ENCODE data around the gene CRYL1.

The CRYL1 gene, protein sequence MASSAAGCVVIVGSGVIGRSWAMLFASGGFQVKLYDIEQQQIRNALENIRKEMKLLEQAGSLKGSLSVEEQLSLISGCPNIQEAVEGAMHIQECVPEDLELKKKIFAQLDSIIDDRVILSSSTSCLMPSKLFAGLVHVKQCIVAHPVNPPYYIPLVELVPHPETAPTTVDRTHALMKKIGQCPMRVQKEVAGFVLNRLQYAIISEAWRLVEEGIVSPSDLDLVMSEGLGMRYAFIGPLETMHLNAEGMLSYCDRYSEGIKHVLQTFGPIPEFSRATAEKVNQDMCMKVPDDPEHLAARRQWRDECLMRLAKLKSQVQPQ

DNA sequence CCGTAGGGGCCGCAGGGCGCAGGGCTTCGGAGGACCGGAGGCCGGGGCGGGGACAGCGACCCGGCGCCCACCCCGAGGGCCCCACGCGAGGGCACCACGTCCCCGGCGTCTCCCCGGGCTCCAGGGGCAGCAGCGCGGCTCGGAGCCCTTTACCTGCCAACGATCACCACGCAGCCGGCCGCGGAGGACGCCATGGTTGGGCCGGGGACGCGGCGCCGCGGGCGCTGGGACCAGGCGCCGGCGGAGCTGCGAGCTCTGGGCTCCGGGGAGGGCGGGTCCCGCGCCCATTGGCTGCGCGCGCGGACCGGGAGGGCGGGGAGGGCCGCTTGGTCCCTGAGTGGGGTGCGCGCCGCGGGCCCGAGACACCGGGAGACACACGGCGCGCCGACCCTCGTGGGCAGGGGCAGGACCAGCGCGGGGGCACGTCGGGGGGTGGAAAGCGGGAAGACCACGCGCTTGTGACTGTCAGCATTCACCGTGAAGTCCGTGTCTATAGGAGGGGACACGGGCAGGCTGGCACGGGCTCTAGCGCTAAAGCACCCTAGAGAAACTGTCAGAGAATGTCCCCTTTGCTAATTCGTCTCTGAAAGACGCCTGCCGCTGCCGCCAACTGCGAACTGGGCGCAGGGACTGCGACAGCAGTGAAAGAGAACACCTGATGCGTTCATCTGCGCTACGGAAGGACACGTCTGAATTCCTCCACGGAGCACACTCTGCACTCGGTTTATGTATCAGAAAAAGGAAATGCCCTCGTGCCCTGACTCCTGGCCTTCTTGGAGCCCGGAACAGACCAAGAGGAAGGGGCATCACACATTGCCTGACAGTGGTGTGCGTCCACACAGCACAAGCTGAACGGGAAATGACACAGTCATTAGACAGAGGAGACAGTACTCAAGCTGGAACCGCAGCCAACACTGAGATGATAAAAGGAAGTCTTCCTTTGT, at the start of gene CRYL1:
CRYL1 (minus strand) TSS at position 257 of the 944 bp plus-strand sequence; CDS start at position 194, 63 bp downstream.
- Histone ChIP-seq H3K4me3 (ENCODE audit: low read length) (peak within 1 kb of the TSS; percentile 72), H3K79me2 (ENCODE audit: control insufficient read depth, low read length) (no peaks in the 10 kb centered on the region), H3K4me2 (ENCODE audit: low read length) (peak within 1 kb of the TSS; percentile 78), H3K36me3 (ENCODE audit: control insufficient read depth, low read length) (no peaks in the 10 kb centered on the region), H4K20me1 (ENCODE audit: control insufficient read depth, insufficient read depth, low read depth, low read length) (no peaks in the 10 kb centered on the region), H3K27me3 (ENCODE audit: control insufficient read depth, low read length) (peaks cover 23% of the 10 kb centered on the region), H3K9me3 (ENCODE audit: control insufficient read depth, insufficient read depth, low read length) (no peaks in the 10 kb centered on the region), H3K4me1 (ENCODE audit: control insufficient read depth, low read length) (peaks cover 10% of the 10 kb centered on the region), H3F3A (ENCODE audit: control insufficient read depth, insufficient read depth) (no peaks in the 10 kb centered on the region), H3K9me2 (replicated peaks; ENCODE audit: control insufficient read depth, low read length) (no peaks in the 10 kb centered on the region), H3K27ac (ENCODE audit: low read depth, low read length) (no peak within 1 kb of the TSS)
- TF ChIP-seq, protein P1, sequence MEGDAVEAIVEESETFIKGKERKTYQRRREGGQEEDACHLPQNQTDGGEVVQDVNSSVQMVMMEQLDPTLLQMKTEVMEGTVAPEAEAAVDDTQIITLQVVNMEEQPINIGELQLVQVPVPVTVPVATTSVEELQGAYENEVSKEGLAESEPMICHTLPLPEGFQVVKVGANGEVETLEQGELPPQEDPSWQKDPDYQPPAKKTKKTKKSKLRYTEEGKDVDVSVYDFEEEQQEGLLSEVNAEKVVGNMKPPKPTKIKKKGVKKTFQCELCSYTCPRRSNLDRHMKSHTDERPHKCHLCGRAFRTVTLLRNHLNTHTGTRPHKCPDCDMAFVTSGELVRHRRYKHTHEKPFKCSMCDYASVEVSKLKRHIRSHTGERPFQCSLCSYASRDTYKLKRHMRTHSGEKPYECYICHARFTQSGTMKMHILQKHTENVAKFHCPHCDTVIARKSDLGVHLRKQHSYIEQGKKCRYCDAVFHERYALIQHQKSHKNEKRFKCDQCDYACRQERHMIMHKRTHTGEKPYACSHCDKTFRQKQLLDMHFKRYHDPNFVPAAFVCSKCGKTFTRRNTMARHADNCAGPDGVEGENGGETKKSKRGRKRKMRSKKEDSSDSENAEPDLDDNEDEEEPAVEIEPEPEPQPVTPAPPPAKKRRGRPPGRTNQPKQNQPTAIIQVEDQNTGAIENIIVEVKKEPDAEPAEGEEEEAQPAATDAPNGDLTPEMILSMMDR (IDR thresholded peaks at IDR 0.05; ENCODE audit: low read depth, low read length, poor library complexity, severe bottlenecking), result no peak
- no peak for TF ChIP-seq EZH2phosphoT487 (IDR thresholded peaks at IDR 0.05; ENCODE audit: borderline replicate concordance, low read length)

DNA sequence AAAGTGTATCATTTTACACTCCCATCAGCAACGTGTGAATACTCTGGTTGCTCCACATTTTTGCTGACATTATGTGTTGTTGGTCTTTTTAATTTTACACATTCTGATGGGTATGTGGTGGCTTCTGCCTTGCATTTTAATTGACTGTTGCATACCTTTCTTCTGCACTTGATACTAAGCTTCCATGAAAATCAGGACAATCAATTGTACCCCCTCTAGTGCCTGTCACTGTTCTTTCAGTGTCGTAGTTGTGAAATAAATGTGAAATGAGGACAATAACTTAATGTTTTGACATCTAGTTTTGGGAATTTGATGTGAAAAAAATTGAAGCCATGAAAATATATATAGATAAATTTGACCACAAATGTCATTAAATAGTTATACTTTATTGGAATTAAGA, 48.0 kb upstream of the CRYL1 start:
- 0 out of 2 replicates have a peak, but pooled peaks cover 2% of the 10 kb centered on the region for H3F3A ChIP-seq (ENCODE audit: control insufficient read depth, insufficient read depth)
- H3K4me2 ChIP-seq (ENCODE audit: low read length), result no peak overlapping the region
- TF ChIP-seq, protein P1 (IDR thresholded peaks at IDR 0.05; ENCODE audit: low read depth, low read length, poor library complexity, severe bottlenecking), result no peak
- TF ChIP-seq EZH2phosphoT487 (IDR thresholded peaks at IDR 0.05; ENCODE audit: borderline replicate concordance, low read length), result no peak
- peaks cover 6% of the 10 kb centered on the region for H3K36me3 ChIP-seq (ENCODE audit: control insufficient read depth, low read length)
- H3K9me3 ChIP-seq (ENCODE audit: control insufficient read depth, insufficient read depth, low read length), result 0 out of 2 replicates have a peak, but pooled peaks cover 3% of the 10 kb centered on the region
- no peaks in the 10 kb centered on the region for H3K79me2 ChIP-seq (ENCODE audit: control insufficient read depth, low read length)
- no peak overlapping the region for H3K27ac ChIP-seq (ENCODE audit: low read depth, low read length)
- no peaks in the 10 kb centered on the region for H3K4me1 ChIP-seq (ENCODE audit: control insufficient read depth, low read length)
- no peaks in the 10 kb centered on the region for H4K20me1 ChIP-seq (ENCODE audit: control insufficient read depth, insufficient read depth, low read depth, low read length)
- H3K4me3 ChIP-seq (ENCODE audit: low read length), result no peak overlapping the region
- no peaks in the 10 kb centered on the region for H3K27me3 ChIP-seq (ENCODE audit: control insufficient read depth, low read length)
- no peaks in the 10 kb centered on the region for H3K9me2 ChIP-seq (replicated peaks; ENCODE audit: control insufficient read depth, low read length)

DNA sequence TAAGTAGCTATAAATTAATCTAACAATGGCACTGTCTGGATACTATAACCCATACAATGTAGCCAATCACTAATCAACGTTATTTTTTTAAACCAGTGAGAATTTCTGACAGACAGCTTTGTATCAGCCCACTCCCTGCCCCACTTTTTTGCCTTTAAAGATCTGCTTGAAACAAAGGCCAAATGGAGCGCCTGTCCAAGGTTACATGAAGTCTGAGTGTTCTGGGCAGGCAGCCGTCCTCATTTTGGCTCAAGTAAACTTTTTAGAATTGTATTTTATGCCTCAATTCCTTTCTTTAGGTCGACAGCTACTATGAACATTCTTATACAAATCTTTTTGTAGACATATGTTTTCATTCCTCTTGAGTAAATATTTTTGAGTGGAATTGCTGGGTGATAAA, 47.5 kb upstream of the CRYL1 start:
- H3F3A ChIP-seq (ENCODE audit: control insufficient read depth, insufficient read depth), result 0 out of 2 replicates have a peak, but pooled peaks cover 2% of the 10 kb centered on the region
- H3K9me3 ChIP-seq (ENCODE audit: control insufficient read depth, insufficient read depth, low read length), result 0 out of 2 replicates have a peak, but pooled peaks cover 3% of the 10 kb centered on the region
- H3K36me3 ChIP-seq (ENCODE audit: control insufficient read depth, low read length), result peaks cover 6% of the 10 kb centered on the region
- no peak overlapping the region for H3K4me2 ChIP-seq (ENCODE audit: low read length)
- no peak overlapping the region for H3K4me3 ChIP-seq (ENCODE audit: low read length)
- H3K27ac ChIP-seq (ENCODE audit: low read depth, low read length), result no peak overlapping the region
- no peaks in the 10 kb centered on the region for H3K9me2 ChIP-seq (replicated peaks; ENCODE audit: control insufficient read depth, low read length)
- no peaks in the 10 kb centered on the region for H4K20me1 ChIP-seq (ENCODE audit: control insufficient read depth, insufficient read depth, low read depth, low read length)
- peaks cover 2% of the 10 kb centered on the region for H3K79me2 ChIP-seq (ENCODE audit: control insufficient read depth, low read length)
- H3K4me1 ChIP-seq (ENCODE audit: control insufficient read depth, low read length), result peaks cover 1% of the 10 kb centered on the region
- TF ChIP-seq EZH2phosphoT487 (IDR thresholded peaks at IDR 0.05; ENCODE audit: borderline replicate concordance, low read length), result no peak
- TF ChIP-seq, protein P1 (IDR thresholded peaks at IDR 0.05; ENCODE audit: low read depth, low read length, poor library complexity, severe bottlenecking), result no peak
- no peaks in the 10 kb centered on the region for H3K27me3 ChIP-seq (ENCODE audit: control insufficient read depth, low read length)
